ENCODE results near the gene EGFLAM. TPM values are rescaled to one million over a fixed set of nuclear protein-coding genes. Genes with fewer than 3 reads are reported as not detected.

Gene EGFLAM
- total RNA-seq, 4 donors from 2014 or later = 1.8 to 3.9 (median 3.0) TPM

GRCh38 chr5:38316544-38317224 is 58.3 kb downstream of the EGFLAM start:
- H3K27ac ChIP-seq = no peak overlapping the region
- no peak for DNase-seq (ENCODE audit: low spot score in 2 of 2)
- 50% methylated on average over 6 of the region's 6 CpGs for WGBS
- H3K36me3 ChIP-seq = no peaks in the 10 kb centered on the region
- H3K27me3 ChIP-seq = no peaks in the 10 kb centered on the region
- no peak overlapping the region for H3K4me3 ChIP-seq
- no peaks in the 10 kb centered on the region for H3K9me3 ChIP-seq
- no peak for TF ChIP-seq POLR2A (IDR thresholded peaks at IDR 0.05)
- no peak for TF ChIP-seq CTCF (IDR thresholded peaks at IDR 0.05)
- TF ChIP-seq POLR2AphosphoS5 (IDR thresholded peaks at IDR 0.05) = peak in 1 of 3 donors; percentile 34
- no peaks in the 10 kb centered on the region for H3K4me1 ChIP-seq

- 90% methylated on average over 3 of the region's 3 CpGs for WGBS
- no peaks in the 10 kb centered on the region for H3K36me3 ChIP-seq
Observed at GRCh38 chr5:38317868-38318267, 59.5 kb downstream of the EGFLAM start.

GRCh38 chr5:38319491-38319890 is 61.1 kb downstream of the EGFLAM start:
- Histone ChIP-seq H3K36me3 (no peaks in the 10 kb centered on the region), H3K9me3 (no peaks in the 10 kb centered on the region), H3K27me3 (no peaks in the 10 kb centered on the region), H3K27ac (no peak overlapping the region), H3K4me1 (no peaks in the 10 kb centered on the region), H3K4me3 (no peak overlapping the region)
- 90% methylated on average over 3 of the region's 3 CpGs for WGBS
- TF ChIP-seq EP300 (IDR thresholded peaks at IDR 0.05) (no peak), POLR2AphosphoS5 (IDR thresholded peaks at IDR 0.05) (no peak), CTCF (IDR thresholded peaks at IDR 0.05) (no peak), POLR2A (IDR thresholded peaks at IDR 0.05) (no peak)
- no peak for DNase-seq (ENCODE audit: low spot score in 2 of 2)

More at GRCh38 chr5:38317868-38318267, 59.5 kb downstream of the EGFLAM start:
- Histone ChIP-seq H3K4me1 (no peaks in the 10 kb centered on the region), H3K27me3 (no peaks in the 10 kb centered on the region), H3K9me3 (no peaks in the 10 kb centered on the region), H3K27ac (no peak overlapping the region), H3K4me3 (no peak overlapping the region)
- DNase-seq (ENCODE audit: low spot score in 2 of 2) = no peak
- TF ChIP-seq POLR2AphosphoS5 (IDR thresholded peaks at IDR 0.05) = no peak
- no peak for TF ChIP-seq POLR2A (IDR thresholded peaks at IDR 0.05)
- TF ChIP-seq EP300 (IDR thresholded peaks at IDR 0.05) = no peak
- TF ChIP-seq CTCF (IDR thresholded peaks at IDR 0.05) = no peak

- H3K27me3 ChIP-seq = no peaks in the 10 kb centered on the region
Observed at GRCh38 chr5:38321978-38322377, 63.6 kb downstream of the EGFLAM start.

More at GRCh38 chr5:38321978-38322377, 63.6 kb downstream of the EGFLAM start:
- DNase-seq (ENCODE audit: low spot score in 2 of 2) = no peak
- TF ChIP-seq POLR2A (IDR thresholded peaks at IDR 0.05) (no peak), CTCF (IDR thresholded peaks at IDR 0.05) (no peak), POLR2AphosphoS5 (IDR thresholded peaks at IDR 0.05) (no peak), EP300 (IDR thresholded peaks at IDR 0.05) (no peak)
- Histone ChIP-seq H3K27ac (no peak overlapping the region), H3K4me1 (no peaks in the 10 kb centered on the region), H3K36me3 (no peaks in the 10 kb centered on the region), H3K4me3 (no peak overlapping the region), H3K9me3 (no peaks in the 10 kb centered on the region)
- 93% methylated on average over 7 of the region's 7 CpGs for WGBS
